ENCODE measurements around the gene GNG7.
A peak's percentile ranks its signal among the peaks of the same experiment; 100 is the strongest.
"Not testable (repeated sequence)": the region's sequence is repeated elsewhere in the genome, so short reads cannot be mapped to it uniquely, and the experiment has no call there.

The GNG7 gene

GRCh38 chr19:2529473-2529918, 173.0 kb downstream of the GNG7 start:
- DNase-seq = peak; percentile 54

- DNase-seq = no peak
Observed at GRCh38 chr19:2528675-2529101, 173.8 kb downstream of the GNG7 start.

GRCh38 chr19:2527686-2528085, 174.8 kb downstream of the GNG7 start:
- no peak for DNase-seq

- DNase-seq = no peak
Observed at GRCh38 chr19:2527171-2527570, 175.3 kb downstream of the GNG7 start.

GRCh38 chr19:2524840-2525723, 177.4 kb downstream of the GNG7 start:
- peak; percentile 11 for DNase-seq

- no peak for DNase-seq
Observed at GRCh38 chr19:2524361-2524839, 178.1 kb downstream of the GNG7 start.

- DNase-seq = no peak
Observed at GRCh38 chr19:2523630-2524311, 178.7 kb downstream of the GNG7 start.

GRCh38 chr19:2519482-2519881, 183.0 kb downstream of the GNG7 start:
- no peak for DNase-seq

GRCh38 chr19:2518856-2519255, 183.6 kb downstream of the GNG7 start:
- DNase-seq = not testable (repeated sequence)

- DNase-seq = no peak
Observed at GRCh38 chr19:2517881-2518601, 184.5 kb downstream of the GNG7 start.

GRCh38 chr19:2516727-2517126, 185.8 kb downstream of the GNG7 start:
- no peak for DNase-seq

- DNase-seq = no peak
Observed at GRCh38 chr19:2514981-2515518, 187.4 kb downstream of the GNG7 start.

- no peak for DNase-seq
Observed at GRCh38 chr19:2512523-2513431, 189.7 kb downstream of the GNG7 start.

- DNase-seq = no peak
Observed at GRCh38 chr19:2511991-2512390, 190.5 kb downstream of the GNG7 start.

- DNase-seq = no peak
Observed at GRCh38 chr19:2511570-2511969, 190.9 kb downstream of the GNG7 start.

GRCh38 chr19:2509096-2509495, 193.4 kb downstream of the GNG7 start:
- DNase-seq = no peak

GRCh38 chr19:2507109-2507508, 195.4 kb downstream of the GNG7 start:
- DNase-seq = peak; percentile 92

GRCh38 chr19:2506656-2507055, 195.8 kb downstream of the GNG7 start:
- not testable (repeated sequence) for DNase-seq

- no peak for DNase-seq
Observed at GRCh38 chr19:2503521-2504109, 198.9 kb downstream of the GNG7 start.

GRCh38 chr19:2500841-2501261, 201.6 kb downstream of the GNG7 start:
- no peak for DNase-seq

GRCh38 chr19:2500156-2500555, 202.3 kb downstream of the GNG7 start:
- DNase-seq = no peak

Measured in NCI-H2171 treated with DMSO at 0.1 percent for 48 hours (cell line).